Measurements from ENCODE around the gene BPGM.
"Not testable (repeated sequence)": the region's sequence is repeated elsewhere in the genome, so short reads cannot be mapped to it uniquely, and the experiment has no call there.

Gene BPGM

GRCh38 chr7:134657526-134657925, 10.9 kb downstream of the BPGM start:
- in situ Hi-C loops (cut with HindIII; ENCODE audit: low pct_unique_long_range_greater_than_20kb, low sequenced_read_pairs), result no loop called here
- TF ChIP-seq JUND (IDR thresholded peaks at IDR 0.05; ENCODE audit: low read depth), result no peak
- no peak for DNase-seq (ENCODE audit: low read depth in 1 of 2, low spot score in 1 of 2)

- in situ Hi-C loops (cut with HindIII; ENCODE audit: low pct_unique_long_range_greater_than_20kb, low sequenced_read_pairs), result no loop called here
- TF ChIP-seq JUND (IDR thresholded peaks at IDR 0.05; ENCODE audit: low read depth), result no peak
- no peak for DNase-seq (ENCODE audit: low read depth in 1 of 2, low spot score in 1 of 2)
These were observed 13.7 kb downstream of the BPGM start for GRCh38 chr7:134660242-134660785.

GRCh38 chr7:134660961-134661376, 14.3 kb downstream of the BPGM start:
- no peak for TF ChIP-seq JUND (IDR thresholded peaks at IDR 0.05; ENCODE audit: low read depth)
- in situ Hi-C loops (cut with HindIII; ENCODE audit: low pct_unique_long_range_greater_than_20kb, low sequenced_read_pairs), result no loop called here
- DNase-seq (ENCODE audit: low read depth in 1 of 2, low spot score in 1 of 2), result no peak

DNA sequence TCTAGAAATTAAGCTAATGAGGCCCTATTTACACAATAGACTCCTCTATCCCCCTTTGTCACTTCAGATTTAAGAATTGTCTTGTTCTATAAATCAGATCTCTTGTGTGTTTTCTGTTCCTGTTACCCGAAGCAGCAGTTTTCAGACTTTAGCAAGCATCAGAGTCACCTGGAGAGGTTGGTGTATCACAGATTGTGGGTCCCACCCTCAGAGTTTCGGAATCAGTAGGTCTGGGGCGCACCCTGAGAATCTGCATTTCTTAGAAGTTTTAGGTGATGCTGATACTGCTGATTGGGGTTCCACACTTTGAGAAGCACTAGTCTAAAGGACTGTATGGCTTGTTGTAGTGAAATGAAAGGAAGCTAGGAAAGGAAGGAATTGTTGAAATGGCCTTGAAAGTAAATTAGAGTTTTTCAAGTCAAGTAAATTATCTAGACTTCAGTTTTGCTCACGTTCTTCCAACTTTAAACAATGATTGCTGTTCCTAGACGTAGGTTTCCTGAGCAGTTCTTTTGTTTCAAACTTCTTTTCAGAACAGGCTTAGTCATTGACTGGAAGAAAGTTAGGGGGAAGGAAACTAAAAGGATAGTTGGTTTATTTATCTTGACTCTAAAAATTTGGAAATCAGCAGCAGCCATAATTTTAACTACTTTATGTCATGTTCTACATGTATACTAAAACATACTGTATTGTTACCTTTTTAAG, 15.7 kb downstream of the BPGM start:
- DNase-seq (ENCODE audit: low read depth in 1 of 2, low spot score in 1 of 2), result no peak
- TF ChIP-seq JUND (IDR thresholded peaks at IDR 0.05; ENCODE audit: low read depth), result no peak
- in situ Hi-C loops (cut with HindIII; ENCODE audit: low pct_unique_long_range_greater_than_20kb, low sequenced_read_pairs), result no loop called here

- in situ Hi-C loops (cut with HindIII; ENCODE audit: low pct_unique_long_range_greater_than_20kb, low sequenced_read_pairs), result no loop called here
- TF ChIP-seq JUND (IDR thresholded peaks at IDR 0.05; ENCODE audit: low read depth), result no peak
- no peak for DNase-seq (ENCODE audit: low read depth in 1 of 2, low spot score in 1 of 2)
These were observed 16.2 kb downstream of the BPGM start for GRCh38 chr7:134662871-134663205.

DNA sequence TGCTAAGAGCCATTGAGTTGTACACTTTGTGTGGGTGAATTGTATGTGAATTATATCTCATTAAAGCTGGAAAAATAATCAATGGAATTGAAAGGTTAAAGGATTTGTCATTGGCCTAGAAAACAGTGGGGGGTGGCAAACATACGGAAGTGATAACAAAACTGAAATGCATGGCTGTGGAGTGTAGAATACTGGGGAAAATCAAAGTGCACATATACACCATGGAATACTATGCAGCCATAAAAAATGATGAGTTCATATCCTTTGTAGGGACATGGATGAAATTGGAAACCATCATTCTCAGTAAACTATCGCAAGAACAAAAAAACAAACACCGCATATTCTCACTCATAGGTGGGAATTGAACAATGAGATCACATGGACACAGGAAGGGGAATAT, 18.4 kb downstream of the BPGM start:
- in situ Hi-C loops (cut with HindIII; ENCODE audit: low pct_unique_long_range_greater_than_20kb, low sequenced_read_pairs); DNase-seq (ENCODE audit: low read depth in 1 of 2, low spot score in 1 of 2): not testable (repeated sequence)

GRCh38 chr7:134667899-134668298, 21.2 kb downstream of the BPGM start:
- in situ Hi-C loops (cut with HindIII; ENCODE audit: low pct_unique_long_range_greater_than_20kb, low sequenced_read_pairs), result no loop called here
- no peak for DNase-seq (ENCODE audit: low read depth in 1 of 2, low spot score in 1 of 2)
- TF ChIP-seq JUND (IDR thresholded peaks at IDR 0.05; ENCODE audit: low read depth), result no peak

DNA sequence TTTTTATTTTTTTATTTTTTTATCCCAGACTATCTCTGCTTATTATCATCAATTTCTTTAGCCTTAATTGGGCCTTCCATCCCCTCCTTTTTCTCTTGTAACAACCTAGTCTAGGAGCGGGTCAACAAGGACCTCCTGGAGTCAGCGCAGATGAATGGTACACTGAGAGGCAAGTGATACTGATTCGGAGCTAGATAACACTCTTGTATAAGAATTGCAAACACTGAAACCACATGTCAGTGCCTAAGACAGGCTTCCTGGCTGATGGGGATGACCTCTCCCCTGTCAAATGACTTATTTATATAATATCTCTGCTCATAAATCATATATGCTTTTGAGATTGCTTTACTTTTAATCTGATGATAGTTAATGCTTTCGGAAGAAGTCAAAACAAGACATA, 22.7 kb downstream of the BPGM start:
- TF ChIP-seq JUND (IDR thresholded peaks at IDR 0.05; ENCODE audit: low read depth), result no peak
- in situ Hi-C loops (cut with HindIII; ENCODE audit: low pct_unique_long_range_greater_than_20kb, low sequenced_read_pairs), result no loop called here
- no peak for DNase-seq (ENCODE audit: low read depth in 1 of 2, low spot score in 1 of 2)

GRCh38 chr7:134669845-134670373, 23.3 kb downstream of the BPGM start:
- no peak for TF ChIP-seq JUND (IDR thresholded peaks at IDR 0.05; ENCODE audit: low read depth)
- in situ Hi-C loops (cut with HindIII; ENCODE audit: low pct_unique_long_range_greater_than_20kb, low sequenced_read_pairs), result no loop called here
- peak in 1 of 2 experiments; percentile 60 for DNase-seq (ENCODE audit: low read depth in 1 of 2, low spot score in 1 of 2)

DNA sequence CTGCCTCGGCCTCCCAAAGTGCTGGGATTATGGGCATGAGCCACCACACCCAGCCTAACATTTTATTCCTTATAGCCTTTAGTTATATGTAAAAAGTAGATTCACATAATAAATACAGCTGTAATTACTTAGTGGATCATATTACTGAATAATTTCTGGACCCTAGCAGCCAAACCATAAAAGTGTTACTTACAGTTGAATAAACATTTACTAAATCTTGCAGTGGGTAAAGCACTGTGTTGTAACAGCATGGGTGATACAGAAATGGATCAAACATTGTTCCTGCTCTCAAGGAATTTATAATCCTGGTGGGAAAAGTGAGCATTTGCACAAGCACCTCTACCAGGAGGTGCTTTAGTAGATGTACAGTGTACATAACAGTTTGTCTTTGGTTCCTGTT, 25.0 kb downstream of the BPGM start:
- in situ Hi-C loops (cut with HindIII; ENCODE audit: low pct_unique_long_range_greater_than_20kb, low sequenced_read_pairs), result no loop called here
- DNase-seq (ENCODE audit: low read depth in 1 of 2, low spot score in 1 of 2), result no peak
- TF ChIP-seq JUND (IDR thresholded peaks at IDR 0.05; ENCODE audit: low read depth), result no peak

DNA sequence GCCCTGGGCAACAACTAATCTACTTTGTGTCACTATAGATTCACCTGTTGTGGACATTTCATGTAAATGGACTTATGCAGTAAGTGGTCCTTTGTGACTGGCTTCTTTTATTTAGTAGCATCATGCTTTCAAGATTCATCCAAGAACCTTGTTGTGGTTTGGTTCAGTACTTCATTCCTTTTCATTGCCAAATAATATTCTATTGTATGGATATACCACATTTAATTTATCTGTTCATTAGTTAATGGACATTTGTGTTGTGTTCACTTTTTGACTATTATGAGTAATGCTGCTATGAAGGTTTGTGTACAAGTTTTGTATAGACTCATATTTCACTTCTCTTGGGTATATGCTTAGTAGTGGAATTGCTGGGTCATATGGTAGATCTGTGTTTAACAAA, 27.8 kb downstream of the BPGM start:
- in situ Hi-C loops (cut with HindIII; ENCODE audit: low pct_unique_long_range_greater_than_20kb, low sequenced_read_pairs), result no loop called here
- DNase-seq (ENCODE audit: low read depth in 1 of 2, low spot score in 1 of 2), result no peak

DNA sequence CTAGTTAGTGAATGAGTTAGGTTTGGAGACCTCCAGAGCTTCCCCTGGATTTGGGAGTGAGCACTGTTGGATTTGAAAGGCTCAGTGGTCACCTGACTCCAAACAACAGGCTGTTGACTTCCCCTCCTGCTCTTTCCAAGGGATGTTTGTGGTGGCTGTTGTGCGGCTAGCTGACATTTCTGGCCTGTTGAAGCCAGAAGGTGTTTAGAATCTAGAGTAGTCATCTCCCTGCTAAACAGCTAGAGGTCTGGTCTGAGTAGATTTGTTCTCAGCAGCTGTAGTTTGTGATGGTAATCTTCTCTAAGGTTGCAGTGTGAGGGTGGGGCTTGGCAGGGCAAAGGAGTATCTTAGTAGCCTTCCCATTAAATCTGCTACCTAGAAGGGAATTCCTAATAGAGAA, 30.1 kb downstream of the BPGM start:
- in situ Hi-C loops (cut with HindIII; ENCODE audit: low pct_unique_long_range_greater_than_20kb, low sequenced_read_pairs), result no loop called here
- TF ChIP-seq JUND (IDR thresholded peaks at IDR 0.05; ENCODE audit: low read depth), result no peak
- peak in 1 of 2 experiments; percentile 20 for DNase-seq (ENCODE audit: low read depth in 1 of 2, low spot score in 1 of 2)

More for the DNA sequence above, 27.8 kb downstream of the BPGM start:
- no peak for TF ChIP-seq JUND (IDR thresholded peaks at IDR 0.05; ENCODE audit: low read depth)

DNA sequence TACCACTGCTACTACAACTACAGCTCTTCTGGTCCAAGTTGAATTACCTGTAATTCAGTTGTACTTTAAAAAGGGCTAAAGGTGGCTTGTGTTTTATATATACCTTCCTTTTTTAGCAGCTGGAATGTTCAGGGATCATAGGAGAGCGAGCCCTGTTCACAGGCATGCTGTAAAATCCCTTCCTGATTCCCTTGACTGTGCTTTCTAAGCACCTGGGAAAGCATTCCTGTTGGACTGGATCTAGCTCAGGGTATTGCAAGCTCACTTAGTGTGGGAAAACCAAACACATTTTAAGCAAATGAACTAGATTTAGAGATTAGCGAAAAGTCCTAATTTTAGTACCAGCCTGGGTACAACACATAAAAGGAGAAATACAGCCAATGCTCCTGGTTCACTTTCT, 31.5 kb downstream of the BPGM start:
- in situ Hi-C loops (cut with HindIII; ENCODE audit: low pct_unique_long_range_greater_than_20kb, low sequenced_read_pairs), result no loop called here
- no peak for TF ChIP-seq JUND (IDR thresholded peaks at IDR 0.05; ENCODE audit: low read depth)
- DNase-seq (ENCODE audit: low read depth in 1 of 2, low spot score in 1 of 2), result peak in 1 of 2 experiments; percentile 82

GRCh38 chr7:134679006-134679405, 32.4 kb downstream of the BPGM start:
- in situ Hi-C loops (cut with HindIII; ENCODE audit: low pct_unique_long_range_greater_than_20kb, low sequenced_read_pairs), result no loop called here
- TF ChIP-seq JUND (IDR thresholded peaks at IDR 0.05; ENCODE audit: low read depth), result no peak
- no peak for DNase-seq (ENCODE audit: low read depth in 1 of 2, low spot score in 1 of 2)
